ENCODE results near the gene MEIOSIN.

DNA sequence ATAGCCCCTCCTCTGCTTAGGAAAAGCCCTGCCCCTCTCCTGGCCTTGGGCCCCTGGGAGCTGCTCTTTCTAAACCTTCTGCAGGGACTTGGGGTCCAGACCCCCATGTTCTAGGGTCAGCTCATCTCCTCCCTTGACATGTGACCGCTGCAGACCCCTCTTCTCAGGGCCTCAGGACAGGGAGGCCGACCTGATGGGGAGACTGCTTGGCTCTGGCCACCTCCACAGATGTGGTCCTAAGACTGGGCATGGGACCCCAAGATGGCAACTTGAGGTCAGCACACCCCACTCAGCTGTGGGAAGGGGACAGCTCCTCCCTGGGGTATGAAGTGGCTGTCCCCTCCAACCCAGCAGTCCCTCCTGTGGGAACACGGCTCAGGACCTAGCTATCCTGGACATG, 39.7 kb downstream of the MEIOSIN start:
- no peak for TF ChIP-seq ZNF23 (CRISPR knock-in tag; IDR thresholded peaks at IDR 0.05)
- no peak for TF ChIP-seq ZNF717 (CRISPR knock-in tag; IDR thresholded peaks at IDR 0.05)
- no peak for TF ChIP-seq MCM2 (IDR thresholded peaks at IDR 0.05; ENCODE audit: low read depth)
- TF ChIP-seq, protein P1, sequence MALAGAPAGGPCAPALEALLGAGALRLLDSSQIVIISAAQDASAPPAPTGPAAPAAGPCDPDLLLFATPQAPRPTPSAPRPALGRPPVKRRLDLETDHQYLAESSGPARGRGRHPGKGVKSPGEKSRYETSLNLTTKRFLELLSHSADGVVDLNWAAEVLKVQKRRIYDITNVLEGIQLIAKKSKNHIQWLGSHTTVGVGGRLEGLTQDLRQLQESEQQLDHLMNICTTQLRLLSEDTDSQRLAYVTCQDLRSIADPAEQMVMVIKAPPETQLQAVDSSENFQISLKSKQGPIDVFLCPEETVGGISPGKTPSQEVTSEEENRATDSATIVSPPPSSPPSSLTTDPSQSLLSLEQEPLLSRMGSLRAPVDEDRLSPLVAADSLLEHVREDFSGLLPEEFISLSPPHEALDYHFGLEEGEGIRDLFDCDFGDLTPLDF (CRISPR knock-in tag; IDR thresholded peaks at IDR 0.05): no peak
- TF ChIP-seq, protein P2, sequence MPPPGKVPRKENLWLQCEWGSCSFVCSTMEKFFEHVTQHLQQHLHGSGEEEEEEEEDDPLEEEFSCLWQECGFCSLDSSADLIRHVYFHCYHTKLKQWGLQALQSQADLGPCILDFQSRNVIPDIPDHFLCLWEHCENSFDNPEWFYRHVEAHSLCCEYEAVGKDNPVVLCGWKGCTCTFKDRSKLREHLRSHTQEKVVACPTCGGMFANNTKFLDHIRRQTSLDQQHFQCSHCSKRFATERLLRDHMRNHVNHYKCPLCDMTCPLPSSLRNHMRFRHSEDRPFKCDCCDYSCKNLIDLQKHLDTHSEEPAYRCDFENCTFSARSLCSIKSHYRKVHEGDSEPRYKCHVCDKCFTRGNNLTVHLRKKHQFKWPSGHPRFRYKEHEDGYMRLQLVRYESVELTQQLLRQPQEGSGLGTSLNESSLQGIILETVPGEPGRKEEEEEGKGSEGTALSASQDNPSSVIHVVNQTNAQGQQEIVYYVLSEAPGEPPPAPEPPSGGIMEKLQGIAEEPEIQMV (tag; conservative IDR thresholded peaks at IDR 0.05; ENCODE audit: low read depth): no peak
- TF ChIP-seq, protein P3, sequence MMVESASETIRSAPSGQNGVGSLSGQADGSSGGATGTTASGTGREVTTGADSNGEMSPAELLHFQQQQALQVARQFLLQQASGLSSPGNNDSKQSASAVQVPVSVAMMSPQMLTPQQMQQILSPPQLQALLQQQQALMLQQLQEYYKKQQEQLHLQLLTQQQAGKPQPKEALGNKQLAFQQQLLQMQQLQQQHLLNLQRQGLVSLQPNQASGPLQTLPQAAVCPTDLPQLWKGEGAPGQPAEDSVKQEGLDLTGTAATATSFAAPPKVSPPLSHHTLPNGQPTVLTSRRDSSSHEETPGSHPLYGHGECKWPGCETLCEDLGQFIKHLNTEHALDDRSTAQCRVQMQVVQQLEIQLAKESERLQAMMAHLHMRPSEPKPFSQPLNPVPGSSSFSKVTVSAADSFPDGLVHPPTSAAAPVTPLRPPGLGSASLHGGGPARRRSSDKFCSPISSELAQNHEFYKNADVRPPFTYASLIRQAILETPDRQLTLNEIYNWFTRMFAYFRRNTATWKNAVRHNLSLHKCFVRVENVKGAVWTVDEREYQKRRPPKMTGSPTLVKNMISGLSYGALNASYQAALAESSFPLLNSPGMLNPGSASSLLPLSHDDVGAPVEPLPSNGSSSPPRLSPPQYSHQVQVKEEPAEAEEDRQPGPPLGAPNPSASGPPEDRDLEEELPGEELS (CRISPR knock-in tag; IDR thresholded peaks at IDR 0.05; ENCODE audit: borderline replicate concordance): no peak
- TF ChIP-seq BHLHE40 (IDR thresholded peaks at IDR 0.05; ENCODE audit: low read length): no peak
- TF ChIP-seq ZBTB7A (IDR thresholded peaks at IDR 0.05; ENCODE audit: borderline replicate concordance, control insufficient read depth, low read depth, low read length): no peak
- no peak for TF ChIP-seq HDGF (IDR thresholded peaks at IDR 0.05)
- TF ChIP-seq SIX5 (IDR thresholded peaks at IDR 0.05; ENCODE audit: borderline replicate concordance in 1 of 2, insufficient read depth in 1 of 2, low read depth in 1 of 2, low read length in 2 of 2): no peak
- no peak for TF ChIP-seq POLR2AphosphoS5 (IDR thresholded peaks at IDR 0.05; ENCODE audit: control insufficient read depth, insufficient read depth, low read depth, low read length)
